Testis (tissue), 3 donors: ENCODE results near the gene NECTIN1. TPM values are rescaled to one million over a fixed set of nuclear protein-coding genes. Genes with fewer than 3 reads are reported as not detected.

Experiments
- DNase-seq: peaks from one replicate; pipeline ENCODE4 v3.0.0-alpha.2; 2019
- H3K27ac ChIP-seq, 2 donors: fragments of 200-600 bp; sonication (generic); one replicate each; pipeline ENCODE4 v1.5.1; 2019
- H3K27me3 ChIP-seq: fragments of 200-600 bp; sonication (generic); one replicate; pipeline ENCODE4 v1.5.1; 2019
- H3K36me3 ChIP-seq: fragments of 200-600 bp; sonication (generic); one replicate; pipeline ENCODE4 v1.5.1; 2017; ENCODE audit warnings: low read depth; ENCODE audit errors: missing control alignments
- H3K4me1 ChIP-seq: fragments of 200-600 bp; sonication (generic); one replicate; pipeline ENCODE4 v1.5.1; 2019
- H3K4me3 ChIP-seq, 2 donors: fragments of 200-600 bp; sonication (generic); one replicate each; pipeline ENCODE4 v1.5.1; 2017 to 2019
- H3K9me3 ChIP-seq: fragments of 200-600 bp; sonication (generic); one replicate; pipeline ENCODE4 v1.5.1; 2017
- CTCF ChIP-seq, 3 experiments: fragments of 450-650 bp in 2 of 3; fragments of 200-600 bp in 1 of 3; sonication (generic) in 1 of 3; IDR thresholded peaks; one replicate each; pipeline ENCODE4 v1.5.1; 2016 to 2019; ENCODE audit warnings: antibody characterized with exemption in 3 of 3, mild to moderate bottlenecking in 2 of 3, moderate library complexity in 1 of 3
- POLR2A ChIP-seq: fragments of 450-650 bp; IDR thresholded peaks from one replicate; pipeline ENCODE4 v1.6.1; 2017; ENCODE audit warnings: antibody characterized with exemption, mild to moderate bottlenecking, moderate library complexity
- WGBS, 2 donors: methylation state at CpG; one replicate each; pipeline ENCODE4 v1.1.5; 2018; 5-methylcytosine and 5-hydroxymethylcytosine counted together
- intact Hi-C: fragments of 100-400 bp; cut with DNase I; formaldehyde crosslinking; loops from one replicate; pipeline ENCODE4 v1.15.1; 2023; ENCODE audit warnings: low total_unique reads
- polyA plus RNA-seq: library from polyadenylated mRNA; stranded (reverse); fragments of 350-450 nt; fragmentation: Illumina TruSeq; extraction: RNeasy Lipid Tissue Mini Kit (QIAGEN cat#74804); gene quantifications from one replicate; pipeline ENCODE4 v1.2.3, GENCODE V29; 2014; ENCODE audit warnings: low read depth, low replicate concordance; ENCODE audit not compliant: insufficient read depth
- total RNA-seq, 2 donors: library from RNA; depleted of rRNA; stranded (reverse); fragments of >200 nt; gene quantifications; one replicate each; pipeline ENCODE4 v1.2.3, GENCODE V29; 2016

Gene NECTIN1
- total and polyA plus RNA-seq, 3 donors from 2014 or later, result 5.2 to 5.4 (median 5.2) TPM

- TF ChIP-seq CTCF (IDR thresholded peaks at IDR 0.05), result no peak
- no peak for TF ChIP-seq POLR2A
- no peak for DNase-seq
Measured at GRCh38 chr11:119712459-119713358, 16.3 kb downstream of the NECTIN1 start.

GRCh38 chr11:119712006-119712405 is 17.0 kb downstream of the NECTIN1 start:
- H3K4me1 ChIP-seq, result no peaks in the 10 kb centered on the region
- DNase-seq, result no peak
- no peak overlapping the region for H3K4me3 ChIP-seq
- no peaks in the 10 kb centered on the region for H3K27me3 ChIP-seq
- TF ChIP-seq CTCF (IDR thresholded peaks at IDR 0.05), result no peak
- no peak for TF ChIP-seq POLR2A
- no peaks in the 10 kb centered on the region for H3K9me3 ChIP-seq
- no peaks in the 10 kb centered on the region for H3K36me3 ChIP-seq
- WGBS, 2 donors, result 63 to 73% methylated on average over 8 to 9 of the region's 9 CpGs
- H3K27ac ChIP-seq, result no peak overlapping the region
- intact Hi-C loops, result no loop called here

More at GRCh38 chr11:119712459-119713358, 16.3 kb downstream of the NECTIN1 start:
- WGBS, 2 donors, result 79 to 83% methylated on average over 7 to 10 of the region's 10 CpGs
- no peaks in the 10 kb centered on the region for H3K27me3 ChIP-seq
- intact Hi-C loops, result no loop called here
- no peak overlapping the region for H3K4me3 ChIP-seq
- H3K4me1 ChIP-seq, result no peaks in the 10 kb centered on the region
- H3K27ac ChIP-seq, result no peak overlapping the region
- no peaks in the 10 kb centered on the region for H3K9me3 ChIP-seq
- no peaks in the 10 kb centered on the region for H3K36me3 ChIP-seq

- Histone ChIP-seq H3K27ac (no peak overlapping the region), H3K4me3 (no peak overlapping the region), H3K4me1 (no peaks in the 10 kb centered on the region), H3K27me3 (no peaks in the 10 kb centered on the region), H3K36me3 (no peaks in the 10 kb centered on the region), H3K9me3 (no peaks in the 10 kb centered on the region)
- 55 to 70% methylated on average over 4 of the region's 4 CpGs for WGBS, 2 donors
- intact Hi-C loops, result no loop called here
- no peak for DNase-seq
- TF ChIP-seq CTCF (IDR thresholded peaks at IDR 0.05) (no peak), POLR2A (no peak)
Measured at GRCh38 chr11:119711476-119711875, 17.5 kb downstream of the NECTIN1 start.

- WGBS, 2 donors, result 93 to 95% methylated on average over 2 of the region's 2 CpGs
- intact Hi-C loops, result no loop called here
Measured at GRCh38 chr11:119710417-119710816, 18.6 kb downstream of the NECTIN1 start.

More at GRCh38 chr11:119710417-119710816, 18.6 kb downstream of the NECTIN1 start:
- no peaks in the 10 kb centered on the region for H3K27me3 ChIP-seq
- no peaks in the 10 kb centered on the region for H3K4me1 ChIP-seq
- DNase-seq, result no peak
- H3K4me3 ChIP-seq, result no peak overlapping the region
- H3K27ac ChIP-seq, result no peak overlapping the region
- no peaks in the 10 kb centered on the region for H3K9me3 ChIP-seq
- TF ChIP-seq CTCF (IDR thresholded peaks at IDR 0.05), result no peak
- no peak for TF ChIP-seq POLR2A
- H3K36me3 ChIP-seq, result no peaks in the 10 kb centered on the region
